GM12891 (cell line): ENCODE data around the gene PCDH10.

ENCODE experiments used
- DNase-seq: peaks from one replicate; pipeline ENCODE4 v3.0.0; 2011; ENCODE audit warnings: low spot score; ENCODE audit not compliant: insufficient read length
- FAIRE-seq: peaks from 2 replicates; lab custom pipeline; 2011; peaks lifted over from hg19 to GRCh38; lab: Jason Lieb, UNC
- PAX5 ChIP-seq: IDR thresholded peaks from 2 replicates; pipeline ENCODE4 v1.6.1; 2011; ENCODE audit warnings: low read length, moderate library complexity, mild to moderate bottlenecking; ENCODE audit not compliant: insufficient read depth, severe bottlenecking
- POLR2A ChIP-seq: IDR thresholded peaks from 2 replicates; pipeline ENCODE4 v1.6.1; 2011; ENCODE audit warnings: low read depth, low read length, control low read depth
- POLR2AphosphoS5 ChIP-seq: IDR thresholded peaks from 2 replicates; pipeline ENCODE4 v1.6.1; 2011; ENCODE audit warnings: low read depth, low read length, control low read depth
- POU2F2 ChIP-seq: IDR thresholded peaks from 2 replicates; pipeline ENCODE4 v1.6.1; 2011; ENCODE audit warnings: low read depth, mild to moderate bottlenecking, control low read depth, low read length, moderate library complexity
- SPI1 ChIP-seq: IDR thresholded peaks from 2 replicates; pipeline ENCODE4 v1.6.1; 2011; ENCODE audit warnings: low read depth, low read length, control low read depth
- TAF1 ChIP-seq: IDR thresholded peaks from 2 replicates; pipeline ENCODE4 v1.6.1; 2011; ENCODE audit warnings: low read depth, low read length, control low read depth

PCDH10 gene

DNA sequence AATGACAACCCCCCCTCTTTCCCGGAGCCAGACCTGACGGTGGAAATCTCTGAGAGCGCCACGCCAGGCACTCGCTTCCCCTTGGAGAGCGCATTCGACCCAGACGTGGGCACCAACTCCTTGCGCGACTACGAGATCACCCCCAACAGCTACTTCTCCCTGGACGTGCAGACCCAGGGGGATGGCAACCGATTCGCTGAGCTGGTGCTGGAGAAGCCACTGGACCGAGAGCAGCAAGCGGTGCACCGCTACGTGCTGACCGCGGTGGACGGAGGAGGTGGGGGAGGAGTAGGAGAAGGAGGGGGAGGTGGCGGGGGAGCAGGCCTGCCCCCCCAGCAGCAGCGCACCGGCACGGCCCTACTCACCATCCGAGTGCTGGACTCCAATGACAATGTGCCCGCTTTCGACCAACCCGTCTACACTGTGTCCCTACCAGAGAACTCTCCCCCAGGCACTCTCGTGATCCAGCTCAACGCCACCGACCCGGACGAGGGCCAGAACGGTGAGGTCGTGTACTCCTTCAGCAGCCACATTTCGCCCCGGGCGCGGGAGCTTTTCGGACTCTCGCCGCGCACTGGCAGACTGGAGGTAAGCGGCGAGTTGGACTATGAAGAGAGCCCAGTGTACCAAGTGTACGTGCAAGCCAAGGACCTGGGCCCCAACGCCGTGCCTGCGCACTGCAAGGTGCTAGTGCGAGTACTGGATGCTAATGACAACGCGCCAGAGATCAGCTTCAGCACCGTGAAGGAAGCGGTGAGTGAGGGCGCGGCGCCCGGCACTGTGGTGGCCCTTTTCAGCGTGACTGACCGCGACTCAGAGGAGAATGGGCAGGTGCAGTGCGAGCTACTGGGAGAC is 1.6 kb downstream of the PCDH10 start:
- DNase-seq (peak; percentile 5), FAIRE-seq (no peak)
- TF ChIP-seq POLR2AphosphoS5 (no peak), TAF1 (no peak), PAX5 (no peak), POLR2A (no peak), POU2F2 (no peak), SPI1 (no peak)

DNA sequence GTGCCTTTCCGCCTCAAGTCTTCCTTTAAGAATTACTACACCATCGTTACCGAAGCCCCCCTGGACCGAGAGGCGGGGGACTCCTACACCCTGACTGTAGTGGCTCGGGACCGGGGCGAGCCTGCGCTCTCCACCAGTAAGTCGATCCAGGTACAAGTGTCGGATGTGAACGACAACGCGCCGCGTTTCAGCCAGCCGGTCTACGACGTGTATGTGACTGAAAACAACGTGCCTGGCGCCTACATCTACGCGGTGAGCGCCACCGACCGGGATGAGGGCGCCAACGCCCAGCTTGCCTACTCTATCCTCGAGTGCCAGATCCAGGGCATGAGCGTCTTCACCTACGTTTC is 2.2 kb downstream of the PCDH10 start:
- FAIRE-seq (no peak), DNase-seq (peak; percentile 6)
- TF ChIP-seq TAF1 (no peak), POLR2A (no peak), POU2F2 (no peak), POLR2AphosphoS5 (no peak), PAX5 (no peak), SPI1 (no peak)

DNA sequence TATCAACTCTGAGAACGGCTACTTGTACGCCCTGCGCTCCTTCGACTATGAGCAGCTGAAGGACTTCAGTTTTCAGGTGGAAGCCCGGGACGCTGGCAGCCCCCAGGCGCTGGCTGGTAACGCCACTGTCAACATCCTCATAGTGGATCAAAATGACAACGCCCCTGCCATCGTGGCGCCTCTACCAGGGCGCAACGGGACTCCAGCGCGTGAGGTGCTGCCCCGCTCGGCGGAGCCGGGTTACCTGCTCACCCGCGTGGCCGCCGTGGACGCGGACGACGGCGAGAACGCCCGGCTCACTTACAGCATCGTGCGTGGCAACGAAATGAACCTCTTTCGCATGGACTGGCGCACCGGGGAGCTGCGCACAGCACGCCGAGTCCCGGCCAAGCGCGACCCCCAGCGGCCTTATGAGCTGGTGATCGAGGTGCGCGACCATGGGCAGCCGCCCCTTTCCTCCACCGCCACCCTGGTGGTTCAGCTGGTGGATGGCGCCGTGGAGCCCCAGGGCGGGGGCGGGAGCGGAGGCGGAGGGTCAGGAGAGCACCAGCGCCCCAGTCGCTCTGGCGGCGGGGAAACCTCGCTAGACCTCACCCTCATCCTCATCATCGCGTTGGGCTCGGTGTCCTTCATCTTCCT is 2.7 kb downstream of the PCDH10 start:
- FAIRE-seq: no peak
- no peak for DNase-seq
- no peak for TF ChIP-seq POLR2A
- TF ChIP-seq PAX5: no peak
- no peak for TF ChIP-seq POU2F2
- TF ChIP-seq TAF1: no peak
- TF ChIP-seq POLR2AphosphoS5: no peak
- no peak for TF ChIP-seq SPI1

DNA sequence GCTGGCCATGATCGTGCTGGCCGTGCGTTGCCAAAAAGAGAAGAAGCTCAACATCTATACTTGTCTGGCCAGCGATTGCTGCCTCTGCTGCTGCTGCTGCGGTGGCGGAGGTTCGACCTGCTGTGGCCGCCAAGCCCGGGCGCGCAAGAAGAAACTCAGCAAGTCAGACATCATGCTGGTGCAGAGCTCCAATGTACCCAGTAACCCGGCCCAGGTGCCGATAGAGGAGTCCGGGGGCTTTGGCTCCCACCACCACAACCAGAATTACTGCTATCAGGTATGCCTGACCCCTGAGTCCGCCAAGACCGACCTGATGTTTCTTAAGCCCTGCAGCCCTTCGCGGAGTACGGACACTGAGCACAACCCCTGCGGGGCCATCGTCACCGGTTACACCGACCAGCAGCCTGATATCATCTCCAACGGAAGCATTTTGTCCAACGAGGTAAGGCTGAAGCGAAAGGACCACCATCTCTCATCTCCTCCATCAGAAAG is 3.3 kb downstream of the PCDH10 start:
- DNase-seq (no peak), FAIRE-seq (no peak)
- TF ChIP-seq TAF1: no peak
- no peak for TF ChIP-seq POLR2AphosphoS5
- no peak for TF ChIP-seq SPI1
- no peak for TF ChIP-seq PAX5
- TF ChIP-seq POU2F2: no peak
- TF ChIP-seq POLR2A: no peak

DNA sequence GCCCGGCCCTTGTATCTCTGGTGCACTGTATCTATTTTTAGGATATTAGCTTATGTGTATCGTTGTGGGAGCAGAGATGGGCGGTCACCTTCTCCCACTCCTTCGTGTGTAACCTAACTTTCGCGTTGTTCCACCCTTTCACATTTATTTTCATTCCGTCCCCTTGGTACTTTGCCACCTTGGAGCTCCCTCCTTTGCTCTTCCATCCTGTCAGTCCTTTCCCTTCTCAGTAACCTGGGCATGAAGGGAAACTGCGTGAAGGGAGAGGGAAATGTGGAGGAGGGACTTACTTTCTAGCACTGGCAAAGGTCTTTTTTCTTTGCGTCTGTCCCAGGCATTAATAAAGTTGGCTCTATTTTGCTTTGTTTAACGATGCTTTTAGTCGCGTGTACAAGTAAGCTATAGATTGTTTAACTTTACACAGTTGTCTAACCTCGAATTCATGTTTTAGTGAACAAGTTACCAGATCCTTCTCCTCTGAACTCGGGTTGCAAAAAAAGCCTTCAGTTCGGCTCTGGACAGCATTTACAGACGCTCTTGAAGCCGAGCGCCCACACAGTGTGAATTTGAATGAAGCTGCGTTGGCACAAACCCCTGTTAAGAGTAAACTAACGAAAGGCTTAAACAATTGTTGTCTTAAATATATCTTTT is 3.9 kb downstream of the PCDH10 start:
- DNase-seq: no peak
- FAIRE-seq: no peak
- no peak for TF ChIP-seq POLR2A

GRCh38 chr4:133154725-133155124 is 5.6 kb downstream of the PCDH10 start:
- FAIRE-seq: no peak
- no peak for DNase-seq
- TF ChIP-seq TAF1 (no peak), POLR2A (no peak), PAX5 (no peak), POU2F2 (no peak), POLR2AphosphoS5 (no peak), SPI1 (no peak)

DNA sequence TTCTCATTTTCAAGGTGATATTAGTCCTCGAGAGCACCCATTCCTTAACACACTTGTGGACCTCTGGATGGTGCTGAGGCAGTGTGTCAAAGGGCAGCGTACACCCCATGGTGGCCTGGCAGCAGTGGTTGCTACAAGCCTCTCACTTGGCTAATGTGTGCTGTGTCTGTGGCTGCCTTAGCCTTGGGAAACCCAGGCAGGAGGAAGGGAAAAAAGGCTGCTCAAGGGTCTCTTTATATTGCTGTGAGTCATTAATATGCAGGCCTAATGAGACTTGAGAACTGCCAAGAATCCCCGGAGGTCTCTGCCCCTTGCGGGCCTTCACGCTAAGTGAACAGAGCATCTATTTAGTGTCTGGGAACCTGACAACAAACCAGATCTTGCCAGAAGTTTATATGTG is 7.0 kb downstream of the PCDH10 start:
- no peak for DNase-seq
- TF ChIP-seq TAF1 (no peak), POLR2AphosphoS5 (no peak), POU2F2 (no peak), PAX5 (no peak), POLR2A (no peak), SPI1 (no peak)
- FAIRE-seq: no peak

DNA sequence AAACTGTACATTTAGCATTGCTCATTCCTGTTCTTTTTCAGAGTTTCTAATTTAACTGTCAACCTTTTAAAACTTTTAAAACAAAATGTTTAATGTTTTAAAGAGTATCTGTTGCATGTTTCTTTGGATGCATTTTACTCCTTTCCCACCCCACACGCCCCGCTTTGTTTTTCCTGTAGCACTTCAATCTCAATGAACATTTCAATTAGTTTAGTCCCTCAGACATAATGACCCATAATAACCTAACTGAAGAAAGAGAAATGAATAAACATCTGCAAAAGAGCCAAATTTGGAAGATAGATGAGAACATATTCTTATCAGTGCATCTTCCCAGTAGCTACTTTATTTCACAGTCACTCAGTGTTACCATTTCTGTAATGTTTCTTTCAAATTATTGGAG is 7.5 kb downstream of the PCDH10 start:
- no peak for FAIRE-seq
- DNase-seq: no peak
- no peak for TF ChIP-seq SPI1

GRCh38 chr4:133157460-133158160 is 8.5 kb downstream of the PCDH10 start:
- DNase-seq (no peak), FAIRE-seq (no peak)
- TF ChIP-seq TAF1: no peak
- TF ChIP-seq POLR2AphosphoS5: no peak
- TF ChIP-seq POU2F2: no peak
- no peak for TF ChIP-seq PAX5
- no peak for TF ChIP-seq SPI1
- TF ChIP-seq POLR2A: no peak
